ENCODE results near the gene AKT3. TPM values are rescaled to one million over a fixed set of nuclear protein-coding genes. Genes with fewer than 3 reads are reported as not detected.

Gene AKT3
- total and polyA plus RNA-seq, 2 donors (not counting 1 experiment from before 2014, with no cell fraction given) = 37.8 to 42.0 TPM

DNA sequence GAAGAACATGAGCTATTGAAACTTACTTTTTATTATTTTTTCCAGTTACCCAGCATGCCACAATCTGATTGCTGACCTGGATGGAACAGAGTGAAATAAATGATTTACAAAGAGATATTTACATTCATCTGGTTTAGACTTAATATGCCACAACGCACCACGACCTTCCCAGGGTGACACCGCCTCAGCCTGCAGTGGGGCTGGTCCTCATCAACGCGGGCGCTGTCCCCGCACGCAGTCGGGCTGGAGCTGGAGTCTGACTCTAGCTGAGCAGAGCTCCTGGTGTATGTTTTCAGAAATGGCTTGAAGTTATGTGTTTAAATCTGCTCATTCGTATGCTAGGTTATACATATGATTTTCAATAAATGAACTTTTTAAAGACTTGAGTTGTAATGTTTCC, 350.3 kb downstream of the AKT3 start:
- Histone ChIP-seq H3K4me3 (replicated peaks in 1 of 4; ENCODE audit: control extremely low read depth in 1 of 4, insufficient read depth in 1 of 4, low read depth in 3 of 4, low read length in 4 of 4) (no peak overlapping the region), H3K9ac (ENCODE audit: insufficient read depth, low read length) (no peak overlapping the region), H3K27ac (ENCODE audit: insufficient read depth, low read length) (no peak overlapping the region), H3K4me2 (ENCODE audit: extremely low read depth, insufficient read depth, low read length) (no peak overlapping the region), H3K36me3 (ENCODE audit: control insufficient read depth, insufficient read depth, low read length) (peaks cover 7% of the 10 kb centered on the region), H3K4me1 (ENCODE audit: control insufficient read depth, extremely low read depth, insufficient read depth, low read length) (peaks cover 4% of the 10 kb centered on the region), H2AFZ (ENCODE audit: low read length) (no peak overlapping the region), H3K27me3 (ENCODE audit: control insufficient read depth, insufficient read depth, low read length) (no peaks in the 10 kb centered on the region), H3K9me3 (ENCODE audit: control insufficient read depth, insufficient read depth, low read depth, low read length) (no peaks in the 10 kb centered on the region), H4K20me1 (ENCODE audit: control insufficient read depth, extremely low read depth, insufficient read depth, low read length) (no peaks in the 10 kb centered on the region), H3K79me2 (ENCODE audit: control insufficient read depth, insufficient read depth, low read length) (no peaks in the 10 kb centered on the region)
- DNase-seq (ENCODE audit: low read depth in 2 of 2) = no peak
- no peak for TF ChIP-seq EZH2 (IDR thresholded peaks at IDR 0.05; ENCODE audit: low read length, missing control alignments)
- TF ChIP-seq, protein P1, sequence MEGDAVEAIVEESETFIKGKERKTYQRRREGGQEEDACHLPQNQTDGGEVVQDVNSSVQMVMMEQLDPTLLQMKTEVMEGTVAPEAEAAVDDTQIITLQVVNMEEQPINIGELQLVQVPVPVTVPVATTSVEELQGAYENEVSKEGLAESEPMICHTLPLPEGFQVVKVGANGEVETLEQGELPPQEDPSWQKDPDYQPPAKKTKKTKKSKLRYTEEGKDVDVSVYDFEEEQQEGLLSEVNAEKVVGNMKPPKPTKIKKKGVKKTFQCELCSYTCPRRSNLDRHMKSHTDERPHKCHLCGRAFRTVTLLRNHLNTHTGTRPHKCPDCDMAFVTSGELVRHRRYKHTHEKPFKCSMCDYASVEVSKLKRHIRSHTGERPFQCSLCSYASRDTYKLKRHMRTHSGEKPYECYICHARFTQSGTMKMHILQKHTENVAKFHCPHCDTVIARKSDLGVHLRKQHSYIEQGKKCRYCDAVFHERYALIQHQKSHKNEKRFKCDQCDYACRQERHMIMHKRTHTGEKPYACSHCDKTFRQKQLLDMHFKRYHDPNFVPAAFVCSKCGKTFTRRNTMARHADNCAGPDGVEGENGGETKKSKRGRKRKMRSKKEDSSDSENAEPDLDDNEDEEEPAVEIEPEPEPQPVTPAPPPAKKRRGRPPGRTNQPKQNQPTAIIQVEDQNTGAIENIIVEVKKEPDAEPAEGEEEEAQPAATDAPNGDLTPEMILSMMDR (conservative IDR thresholded peaks at IDR 0.05 in 1 of 2, IDR thresholded peaks at IDR 0.05 in 1 of 2; ENCODE audit: low read depth in 1 of 2, low read length in 2 of 2) = no peak

DNA sequence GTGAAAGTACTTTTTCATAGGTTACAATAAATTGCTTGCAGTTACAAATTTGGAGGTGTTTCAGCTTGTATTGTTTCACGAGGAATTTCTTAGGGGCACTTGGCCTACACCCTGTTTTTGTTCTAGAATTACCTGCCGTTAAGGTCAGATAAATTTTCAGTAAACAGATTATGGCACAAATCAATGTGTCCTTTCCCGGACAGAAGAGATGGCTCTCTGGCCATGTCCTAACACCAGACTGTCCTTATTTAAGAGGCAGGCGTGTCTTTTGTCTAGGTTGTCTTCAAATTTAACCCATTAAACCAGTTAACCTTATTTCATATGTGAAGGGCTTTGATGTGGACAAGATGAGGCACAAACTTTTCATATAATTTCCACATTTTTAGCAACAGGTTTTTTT, 350.8 kb downstream of the AKT3 start:
- DNase-seq (ENCODE audit: low read depth in 2 of 2) = no peak
- Histone ChIP-seq H3K9ac (ENCODE audit: insufficient read depth, low read length) (no peak overlapping the region), H3K4me2 (ENCODE audit: extremely low read depth, insufficient read depth, low read length) (no peak overlapping the region), H3K27me3 (ENCODE audit: control insufficient read depth, insufficient read depth, low read length) (no peaks in the 10 kb centered on the region), H3K4me1 (ENCODE audit: control insufficient read depth, extremely low read depth, insufficient read depth, low read length) (peaks cover 4% of the 10 kb centered on the region), H3K79me2 (ENCODE audit: control insufficient read depth, insufficient read depth, low read length) (no peaks in the 10 kb centered on the region), H3K9me3 (ENCODE audit: control insufficient read depth, insufficient read depth, low read depth, low read length) (no peaks in the 10 kb centered on the region), H3K36me3 (ENCODE audit: control insufficient read depth, insufficient read depth, low read length) (peaks cover 7% of the 10 kb centered on the region), H2AFZ (ENCODE audit: low read length) (no peak overlapping the region), H4K20me1 (ENCODE audit: control insufficient read depth, extremely low read depth, insufficient read depth, low read length) (no peaks in the 10 kb centered on the region), H3K27ac (ENCODE audit: insufficient read depth, low read length) (no peak overlapping the region), H3K4me3 (replicated peaks in 1 of 4; ENCODE audit: control extremely low read depth in 1 of 4, insufficient read depth in 1 of 4, low read depth in 3 of 4, low read length in 4 of 4) (no peak overlapping the region)
- TF ChIP-seq EZH2 (IDR thresholded peaks at IDR 0.05; ENCODE audit: low read length, missing control alignments) = no peak
- TF ChIP-seq, protein P1 (conservative IDR thresholded peaks at IDR 0.05 in 1 of 2, IDR thresholded peaks at IDR 0.05 in 1 of 2; ENCODE audit: low read depth in 1 of 2, low read length in 2 of 2) = no peak

DNA sequence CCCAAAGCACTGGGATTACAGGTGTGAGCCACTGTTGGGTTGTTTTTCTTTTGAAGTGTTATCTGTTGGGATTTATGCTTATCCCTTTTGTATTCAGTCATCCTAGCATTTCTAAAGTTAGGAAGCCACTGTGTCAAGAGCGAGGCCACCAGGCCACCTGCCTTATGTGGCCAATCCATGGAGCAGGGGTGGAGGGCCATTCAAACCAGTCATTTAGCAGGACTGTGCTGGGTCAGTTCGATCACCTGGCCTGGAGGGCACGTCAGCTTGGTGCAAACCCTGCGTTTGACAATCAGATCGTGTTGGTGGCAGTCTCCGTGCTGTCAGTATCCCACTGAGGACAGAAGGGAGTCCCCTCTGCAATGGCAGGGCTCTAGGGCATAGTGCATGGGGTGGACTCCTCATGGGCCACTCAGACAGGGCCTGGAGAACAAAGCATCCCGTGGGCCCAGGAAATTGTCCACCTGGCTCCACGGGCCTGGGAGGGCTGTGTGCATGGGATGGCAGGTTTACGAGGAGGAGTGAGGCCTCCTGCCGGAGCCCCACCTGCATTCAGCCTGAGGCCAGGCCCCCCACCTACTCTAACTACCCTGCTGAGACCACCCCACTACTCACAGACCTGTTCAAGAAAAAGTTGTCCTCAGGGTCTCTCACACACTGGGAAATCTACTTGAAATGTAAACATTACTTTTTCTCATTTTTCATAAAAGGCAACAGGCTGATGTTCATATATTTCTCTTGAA, 351.9 kb downstream of the AKT3 start:
- H3K27ac ChIP-seq (ENCODE audit: insufficient read depth, low read length) = no peak overlapping the region
- peaks cover 7% of the 10 kb centered on the region for H3K36me3 ChIP-seq (ENCODE audit: control insufficient read depth, insufficient read depth, low read length)
- H2AFZ ChIP-seq (ENCODE audit: low read length) = no peak overlapping the region
- H3K27me3 ChIP-seq (ENCODE audit: control insufficient read depth, insufficient read depth, low read length) = no peaks in the 10 kb centered on the region
- H4K20me1 ChIP-seq (ENCODE audit: control insufficient read depth, extremely low read depth, insufficient read depth, low read length) = no peaks in the 10 kb centered on the region
- H3K79me2 ChIP-seq (ENCODE audit: control insufficient read depth, insufficient read depth, low read length) = no peaks in the 10 kb centered on the region
- no peak overlapping the region for H3K9ac ChIP-seq (ENCODE audit: insufficient read depth, low read length)
- no peaks in the 10 kb centered on the region for H3K9me3 ChIP-seq (ENCODE audit: control insufficient read depth, insufficient read depth, low read depth, low read length)
- H3K4me2 ChIP-seq (ENCODE audit: extremely low read depth, insufficient read depth, low read length) = no peak overlapping the region
- DNase-seq (ENCODE audit: low read depth in 2 of 2) = no peak
- no peak overlapping the region for H3K4me3 ChIP-seq (replicated peaks in 1 of 4; ENCODE audit: control extremely low read depth in 1 of 4, insufficient read depth in 1 of 4, low read depth in 3 of 4, low read length in 4 of 4)
- H3K4me1 ChIP-seq (ENCODE audit: control insufficient read depth, extremely low read depth, insufficient read depth, low read length) = peaks cover 8% of the 10 kb centered on the region
- TF ChIP-seq, protein P1 (conservative IDR thresholded peaks at IDR 0.05 in 1 of 2, IDR thresholded peaks at IDR 0.05 in 1 of 2; ENCODE audit: low read depth in 1 of 2, low read length in 2 of 2) = no peak

Measured in fibroblast of lung (primary cell).